Panc1 (cell line): Measurements from ENCODE around the gene FHIT. TPM values are rescaled to one million over a fixed set of nuclear protein-coding genes. Genes with fewer than 3 reads are reported as not detected.

Experiments used
- ATAC-seq: fragments of 200-7000 bp; cut with Tn5 transposase; 2 replicates; pipeline ENCODE4 v1.9.1; 2020; ENCODE audit warnings: mild to moderate bottlenecking, moderate library complexity
- BruUV-seq: library from RNA; stranded (reverse); fragments of 400-500 nt; replicated peaks from 2 replicates; lab custom pipeline; 2021; lab: Mats Ljungman, UMichigan
- CTCF ChIA-PET: fragments of 300-600 bp; sonication (Branson Sonifier 250); formaldehyde crosslinking; loops from one replicate; lab custom pipeline; 2022; ENCODE audit warnings: antibody characterized with exemption; lab: Charles Lee
- POLR2A ChIA-PET: fragments of 300-600 bp; sonication (Branson Sonifier 250); formaldehyde crosslinking; loops from one replicate; lab custom pipeline; 2022; ENCODE audit warnings: antibody characterized with exemption; lab: Charles Lee
- DNase-seq: peaks from one replicate; pipeline ENCODE4 v3.0.0-alpha.2; 2010; ENCODE audit warnings: low read depth, low spot score
- H3K27ac ChIP-seq: 2 replicates; pipeline ENCODE4 v1.5.1; 2011; ENCODE audit warnings: mild to moderate bottlenecking, low read length, inconsistent platforms
- H3K27me3 ChIP-seq: fragments of 200-500 bp; sonication (Bioruptor generic); 2 replicates; pipeline ENCODE4 v1.6.0; 2014; ENCODE audit warnings: low read length, inconsistent platforms; ENCODE audit not compliant: control insufficient read depth, insufficient read depth
- H3K36me3 ChIP-seq: fragments of 200-500 bp; sonication (Bioruptor generic); 2 replicates; pipeline ENCODE4 v1.5.1; 2014; ENCODE audit warnings: inconsistent platforms, mild to moderate bottlenecking, low read length, moderate library complexity; ENCODE audit not compliant: control insufficient read depth, insufficient read depth
- H3K4me1 ChIP-seq: 2 replicates; pipeline ENCODE4 v1.5.1; 2011; ENCODE audit warnings: inconsistent platforms, mild to moderate bottlenecking, low read length, moderate library complexity; ENCODE audit not compliant: control insufficient read depth, insufficient read depth
- H3K4me3 ChIP-seq, 2 experiments: 2 replicates each; pipeline ENCODE4 v1.5.1; 2011 to 2012; ENCODE audit warnings: low read depth in 2 of 2, low read length in 2 of 2, mild to moderate bottlenecking in 2 of 2, inconsistent platforms in 1 of 2, moderate library complexity in 1 of 2
- H3K9me3 ChIP-seq: fragments of 200-500 bp; sonication (Bioruptor generic); 2 replicates; pipeline ENCODE4 v1.5.1; 2014; ENCODE audit warnings: low read depth, mild to moderate bottlenecking, inconsistent platforms, low read length, moderate library complexity; ENCODE audit not compliant: control insufficient read depth, insufficient read depth
- POLR2AphosphoS5 ChIP-seq: IDR thresholded peaks from 2 replicates; pipeline ENCODE4 v1.6.1; 2012; ENCODE audit warnings: mild to moderate bottlenecking, low read depth, low read length, moderate library complexity
- SIN3A ChIP-seq: IDR thresholded peaks from 2 replicates; pipeline ENCODE4 v1.6.1; 2012; ENCODE audit warnings: low read depth, mild to moderate bottlenecking, low read length, moderate library complexity, borderline replicate concordance; ENCODE audit not compliant: insufficient read depth
- TCF7L2 ChIP-seq: IDR thresholded peaks from 2 replicates; pipeline ENCODE4 v1.6.1; 2011; ENCODE audit warnings: mild to moderate bottlenecking, low read depth, low read length, inconsistent platforms
- in situ Hi-C: cut with HindIII; loops from 2 replicates; pipeline ENCODE4 v1.10.0; 2016; ENCODE audit warnings: low sequenced_read_pairs, low pct_unique_long_range_greater_than_20kb
- intact Hi-C: fragments of 100-400 bp; cut with micrococcal nuclease; formaldehyde crosslinking; loops from one replicate; pipeline ENCODE4 v1.10.0; 2022; ENCODE audit not compliant: unreplicated experiment
- total RNA-seq: library from RNA; stranded (reverse); gene quantifications from one replicate; pipeline ENCODE4 v1.2.1, GENCODE V29; 2021; ENCODE audit not compliant: unreplicated experiment
- TF ChIP-seq, protein P1 (sequence below), 2 experiments: IDR thresholded peaks; 2 replicates each; pipeline ENCODE4 v1.6.1; 2011 to 2012; ENCODE audit warnings: low read depth in 2 of 2, control low read depth in 1 of 2, low read length in 1 of 2, mild to moderate bottlenecking in 1 of 2, moderate library complexity in 1 of 2; ENCODE audit not compliant: insufficient read depth in 1 of 2
- TF ChIP-seq, protein P2 (sequence below): fragments of 450-650 bp; IDR thresholded peaks from 2 replicates; pipeline ENCODE4 v1.5.1; 2017; ENCODE audit warnings: mild to moderate bottlenecking

FHIT gene
- total RNA-seq, 1 experiment from 2014 or later: 2.2 TPM

DNA sequence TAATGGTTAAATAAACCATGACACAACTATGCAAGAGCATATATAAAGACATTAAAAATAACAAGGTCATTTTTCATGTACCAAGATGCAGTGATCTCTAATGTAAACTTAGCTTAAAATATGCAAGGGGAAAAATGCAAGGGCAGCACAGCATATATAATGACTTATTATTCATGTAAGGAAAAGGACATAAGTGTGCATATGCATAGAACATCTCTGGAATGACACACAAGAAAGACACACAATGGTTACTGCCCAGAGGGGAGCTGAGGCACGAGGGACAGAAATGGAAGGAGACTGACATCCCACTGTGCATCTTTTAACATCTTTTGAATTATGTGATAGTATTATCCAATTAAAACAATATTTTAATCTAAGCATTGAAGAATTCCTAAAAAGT, 79.0 kb downstream of the FHIT start:
- no peak overlapping the region for H3K27ac ChIP-seq
- ChIA-PET CTCF (no interaction called here), POLR2A (no interaction called here)
- DNase-seq (no peak), ATAC-seq (no peak)
- TF ChIP-seq TCF7L2 (no peak), POLR2AphosphoS5 (no peak), SIN3A (no peak)
- TF ChIP-seq, protein P1, sequence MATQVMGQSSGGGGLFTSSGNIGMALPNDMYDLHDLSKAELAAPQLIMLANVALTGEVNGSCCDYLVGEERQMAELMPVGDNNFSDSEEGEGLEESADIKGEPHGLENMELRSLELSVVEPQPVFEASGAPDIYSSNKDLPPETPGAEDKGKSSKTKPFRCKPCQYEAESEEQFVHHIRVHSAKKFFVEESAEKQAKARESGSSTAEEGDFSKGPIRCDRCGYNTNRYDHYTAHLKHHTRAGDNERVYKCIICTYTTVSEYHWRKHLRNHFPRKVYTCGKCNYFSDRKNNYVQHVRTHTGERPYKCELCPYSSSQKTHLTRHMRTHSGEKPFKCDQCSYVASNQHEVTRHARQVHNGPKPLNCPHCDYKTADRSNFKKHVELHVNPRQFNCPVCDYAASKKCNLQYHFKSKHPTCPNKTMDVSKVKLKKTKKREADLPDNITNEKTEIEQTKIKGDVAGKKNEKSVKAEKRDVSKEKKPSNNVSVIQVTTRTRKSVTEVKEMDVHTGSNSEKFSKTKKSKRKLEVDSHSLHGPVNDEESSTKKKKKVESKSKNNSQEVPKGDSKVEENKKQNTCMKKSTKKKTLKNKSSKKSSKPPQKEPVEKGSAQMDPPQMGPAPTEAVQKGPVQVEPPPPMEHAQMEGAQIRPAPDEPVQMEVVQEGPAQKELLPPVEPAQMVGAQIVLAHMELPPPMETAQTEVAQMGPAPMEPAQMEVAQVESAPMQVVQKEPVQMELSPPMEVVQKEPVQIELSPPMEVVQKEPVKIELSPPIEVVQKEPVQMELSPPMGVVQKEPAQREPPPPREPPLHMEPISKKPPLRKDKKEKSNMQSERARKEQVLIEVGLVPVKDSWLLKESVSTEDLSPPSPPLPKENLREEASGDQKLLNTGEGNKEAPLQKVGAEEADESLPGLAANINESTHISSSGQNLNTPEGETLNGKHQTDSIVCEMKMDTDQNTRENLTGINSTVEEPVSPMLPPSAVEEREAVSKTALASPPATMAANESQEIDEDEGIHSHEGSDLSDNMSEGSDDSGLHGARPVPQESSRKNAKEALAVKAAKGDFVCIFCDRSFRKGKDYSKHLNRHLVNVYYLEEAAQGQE (IDR thresholded peaks at IDR 0.05; ENCODE audit: insufficient read depth in 1 of 2, low read depth in 2 of 2, low read length in 1 of 2): no peak
- TF ChIP-seq, protein P2, sequence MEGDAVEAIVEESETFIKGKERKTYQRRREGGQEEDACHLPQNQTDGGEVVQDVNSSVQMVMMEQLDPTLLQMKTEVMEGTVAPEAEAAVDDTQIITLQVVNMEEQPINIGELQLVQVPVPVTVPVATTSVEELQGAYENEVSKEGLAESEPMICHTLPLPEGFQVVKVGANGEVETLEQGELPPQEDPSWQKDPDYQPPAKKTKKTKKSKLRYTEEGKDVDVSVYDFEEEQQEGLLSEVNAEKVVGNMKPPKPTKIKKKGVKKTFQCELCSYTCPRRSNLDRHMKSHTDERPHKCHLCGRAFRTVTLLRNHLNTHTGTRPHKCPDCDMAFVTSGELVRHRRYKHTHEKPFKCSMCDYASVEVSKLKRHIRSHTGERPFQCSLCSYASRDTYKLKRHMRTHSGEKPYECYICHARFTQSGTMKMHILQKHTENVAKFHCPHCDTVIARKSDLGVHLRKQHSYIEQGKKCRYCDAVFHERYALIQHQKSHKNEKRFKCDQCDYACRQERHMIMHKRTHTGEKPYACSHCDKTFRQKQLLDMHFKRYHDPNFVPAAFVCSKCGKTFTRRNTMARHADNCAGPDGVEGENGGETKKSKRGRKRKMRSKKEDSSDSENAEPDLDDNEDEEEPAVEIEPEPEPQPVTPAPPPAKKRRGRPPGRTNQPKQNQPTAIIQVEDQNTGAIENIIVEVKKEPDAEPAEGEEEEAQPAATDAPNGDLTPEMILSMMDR: no peak
- no peaks in the 10 kb centered on the region for H3K27me3 ChIP-seq
- no peak overlapping the region for H3K4me3 ChIP-seq
- intact Hi-C loops: no loop called here
- in situ Hi-C loops: no loop called here
- no peaks in the 10 kb centered on the region for H3K4me1 ChIP-seq
- H3K9me3 ChIP-seq: no peaks in the 10 kb centered on the region
- H3K36me3 ChIP-seq: no peaks in the 10 kb centered on the region
- BruUV-seq: no TSS peak

DNA sequence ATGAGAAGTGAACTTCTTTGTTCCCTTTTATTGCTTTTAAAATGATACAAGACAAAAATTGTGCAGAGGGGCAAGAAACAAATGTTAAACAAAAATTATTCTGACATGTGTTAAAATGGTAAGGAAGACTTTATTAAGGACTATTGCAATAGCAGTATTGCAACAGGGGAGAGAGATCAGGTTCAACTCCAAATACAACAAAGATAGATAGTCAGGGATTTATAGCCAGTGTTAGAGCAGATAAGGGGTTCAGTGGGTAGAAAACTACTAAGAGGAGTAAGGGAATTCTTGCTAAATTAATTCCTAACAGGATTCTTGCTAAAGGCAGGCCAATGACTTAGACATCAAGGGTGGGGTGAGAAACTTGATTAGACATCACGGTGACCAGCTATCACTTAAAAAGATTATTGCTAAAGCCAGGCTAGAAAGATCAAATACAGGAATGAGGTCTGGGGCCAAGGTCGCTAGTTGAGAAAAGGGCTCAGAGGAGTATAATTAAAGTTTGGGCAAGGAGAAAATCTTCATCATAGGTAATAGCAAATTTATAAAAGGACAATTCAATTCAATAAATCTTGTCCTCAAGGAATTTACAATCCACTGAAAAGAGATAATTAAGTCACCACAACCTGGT, 81.5 kb downstream of the FHIT start:
- H3K27me3 ChIP-seq: no peaks in the 10 kb centered on the region
- in situ Hi-C loops: no loop called here
- H3K27ac ChIP-seq: no peak overlapping the region
- H3K4me1 ChIP-seq: no peaks in the 10 kb centered on the region
- H3K4me3 ChIP-seq: no peak overlapping the region
- no peak for DNase-seq
- POLR2A ChIA-PET: no interaction called here
- no peaks in the 10 kb centered on the region for H3K36me3 ChIP-seq
- intact Hi-C loops: no loop called here
- CTCF ChIA-PET: no interaction called here
- TF ChIP-seq, protein P2: no peak
- TF ChIP-seq, protein P1 (IDR thresholded peaks at IDR 0.05; ENCODE audit: insufficient read depth in 1 of 2, low read depth in 2 of 2, low read length in 1 of 2): no peak
- TF ChIP-seq TCF7L2: no peak
- TF ChIP-seq SIN3A: no peak
- TF ChIP-seq POLR2AphosphoS5: no peak
- no peak for ATAC-seq
- no peaks in the 10 kb centered on the region for H3K9me3 ChIP-seq
- no TSS peak for BruUV-seq
